Measurements from ENCODE around the gene TMEM161A. TPM values are rescaled to one million over a fixed set of nuclear protein-coding genes. Genes with fewer than 3 reads are reported as not detected.
"Not testable (repeated sequence)": the region's sequence is repeated elsewhere in the genome, so short reads cannot be mapped to it uniquely, and the experiment has no call there.

TMEM161A gene
- total RNA-seq, 1 donor from 2014 or later = 6.7 TPM

- DNase-seq (ENCODE audit: low spot score) = no peak
Measured at GRCh38 chr19:19122902-19123301, 15.4 kb downstream of the TMEM161A start.

GRCh38 chr19:19121371-19121770 lies 16.9 kb downstream of the TMEM161A start:
- DNase-seq (ENCODE audit: low spot score) = no peak

- DNase-seq (ENCODE audit: low spot score) = peak; percentile 58
Measured at GRCh38 chr19:19120308-19121231, 17.7 kb downstream of the TMEM161A start.

GRCh38 chr19:19119325-19120237 lies 18.7 kb downstream of the TMEM161A start:
- DNase-seq (ENCODE audit: low spot score) = no peak

- DNase-seq (ENCODE audit: low spot score) = no peak
Measured at GRCh38 chr19:19115954-19116353, 22.3 kb downstream of the TMEM161A start.

GRCh38 chr19:19113040-19113626 lies 25.1 kb downstream of the TMEM161A start:
- DNase-seq (ENCODE audit: low spot score) = peak; percentile 16

GRCh38 chr19:19111967-19112580 lies 26.2 kb downstream of the TMEM161A start:
- DNase-seq (ENCODE audit: low spot score) = no peak

GRCh38 chr19:19111136-19111835 lies 27.0 kb downstream of the TMEM161A start:
- no peak for DNase-seq (ENCODE audit: low spot score)

- no peak for DNase-seq (ENCODE audit: low spot score)
Measured at GRCh38 chr19:19110410-19111135, 27.7 kb downstream of the TMEM161A start.

GRCh38 chr19:19109601-19110000 lies 28.7 kb downstream of the TMEM161A start:
- peak; percentile 14 for DNase-seq (ENCODE audit: low spot score)

GRCh38 chr19:19107654-19108053 lies 30.6 kb downstream of the TMEM161A start:
- DNase-seq (ENCODE audit: low spot score) = no peak

GRCh38 chr19:19106938-19107337 lies 31.3 kb downstream of the TMEM161A start:
- DNase-seq (ENCODE audit: low spot score) = not testable (repeated sequence)

- DNase-seq (ENCODE audit: low spot score) = peak; percentile 83
Measured at GRCh38 chr19:19106056-19106551, 32.2 kb downstream of the TMEM161A start.

- DNase-seq (ENCODE audit: low spot score) = peak; percentile 87
Measured at GRCh38 chr19:19105365-19106055, 32.8 kb downstream of the TMEM161A start.

- no peak for DNase-seq (ENCODE audit: low spot score)
Measured at GRCh38 chr19:19103167-19103566, 35.1 kb downstream of the TMEM161A start.

GRCh38 chr19:19102566-19102965 lies 35.7 kb downstream of the TMEM161A start:
- DNase-seq (ENCODE audit: low spot score) = not testable (repeated sequence)

GRCh38 chr19:19101540-19101939 lies 36.7 kb downstream of the TMEM161A start:
- no peak for DNase-seq (ENCODE audit: low spot score)

GRCh38 chr19:19098703-19099632 lies 39.3 kb downstream of the TMEM161A start:
- DNase-seq (ENCODE audit: low spot score) = no peak

All from umbilical cord (tissue), 2 donors.